Endothelial cell of umbilical vein (primary cell): Measurements from ENCODE around the gene TMOD2. TPM values are rescaled to one million over a fixed set of nuclear protein-coding genes. Genes with fewer than 3 reads are reported as not detected.

Experiments used
- BruUV-seq: library from RNA; stranded (reverse); fragments of 400-500 nt; replicated peaks from 2 replicates; lab custom pipeline; 2021; lab: Mats Ljungman, UMichigan
- CTCF ChIA-PET: fragments of 300-600, 350-600 bp; sonication (Branson Sonifier 250); formaldehyde crosslinking; loops from one replicate; lab custom pipeline; 2021; ENCODE audit warnings: antibody characterized with exemption, inconsistent platforms; lab: Charles Lee
- POLR2A ChIA-PET: fragments of 300-600, 350-600 bp; sonication (Branson Sonifier 250); formaldehyde crosslinking; loops from one replicate; lab custom pipeline; 2021; ENCODE audit warnings: antibody characterized with exemption, inconsistent platforms; lab: Charles Lee
- DNase-seq: peaks from one replicate; pipeline ENCODE4 v3.0.0-alpha.2; 2011; ENCODE audit warnings: low read depth, low spot score
- FAIRE-seq: peaks from 2 replicates; lab custom pipeline; 2011; peaks lifted over from hg19 to GRCh38; lab: Jason Lieb, UNC
- H2AFZ ChIP-seq: 2 replicates; pipeline ENCODE4 v1.6.0; 2012; ENCODE audit warnings: low read depth, low read length, control low read depth, inconsistent platforms
- H3K27ac ChIP-seq: 2 replicates; pipeline ENCODE4 v1.5.1; 2011; ENCODE audit warnings: low read depth, mild to moderate bottlenecking, control low read depth, low read length, moderate library complexity; ENCODE audit not compliant: insufficient read depth
- H3K27me3 ChIP-seq, 2 experiments: 2 replicates each; pipeline versions ENCODE4 v1.6.0 to v1.6.1; 2011; ENCODE audit warnings: low read length in 2 of 2, mixed read lengths in 1 of 2; ENCODE audit not compliant: control insufficient read depth in 2 of 2, insufficient read depth in 2 of 2
- H3K36me3 ChIP-seq, 2 experiments: 2 replicates in 1 of 2; 3 replicates in 1 of 2; pipeline ENCODE4 v1.5.1; 2011; ENCODE audit warnings: low read length in 2 of 2, mild to moderate bottlenecking in 1 of 2, moderate library complexity in 1 of 2; ENCODE audit not compliant: control insufficient read depth in 2 of 2, insufficient read depth in 2 of 2; ENCODE audit errors: extremely low read depth in 1 of 2
- H3K4me1 ChIP-seq: 3 replicates; pipeline ENCODE4 v1.5.1; 2011; ENCODE audit warnings: mild to moderate bottlenecking, low read length; ENCODE audit not compliant: control insufficient read depth, insufficient read depth; ENCODE audit errors: extremely low read depth
- H3K4me2 ChIP-seq: 2 replicates; pipeline ENCODE4 v1.6.1; 2011; ENCODE audit warnings: low read length, control low read depth, mixed read lengths; ENCODE audit not compliant: insufficient read depth
- H3K4me3 ChIP-seq, 3 experiments: fragments of 200-600 bp in 1 of 3; sonication (generic), shearing (Covaris generic) in 1 of 3; replicated peaks in 1 of 3; 2 replicates each; pipeline ENCODE4 v1.5.1; 2011 to 2016; ENCODE audit warnings: control low read depth in 3 of 3, low read length in 3 of 3, mild to moderate bottlenecking in 2 of 3, inconsistent platforms in 1 of 3, low read depth in 1 of 3, moderate library complexity in 1 of 3; ENCODE audit not compliant: insufficient read depth in 1 of 3
- H3K79me2 ChIP-seq: 2 replicates; pipeline ENCODE4 v1.6.0; 2012; ENCODE audit warnings: low read length, inconsistent platforms; ENCODE audit not compliant: control insufficient read depth, insufficient read depth
- H3K9ac ChIP-seq: replicated peaks from 2 replicates; pipeline ENCODE3; 2011; ENCODE audit warnings: low read length, control low read depth; ENCODE audit not compliant: insufficient read depth; ENCODE audit errors: extremely low read depth
- H3K9me1 ChIP-seq: replicated peaks from 3 replicates; pipeline ENCODE4 v1.6.0; 2011; ENCODE audit warnings: mild to moderate bottlenecking, low read length; ENCODE audit not compliant: control insufficient read depth, insufficient read depth; ENCODE audit errors: extremely low read depth
- H3K9me3 ChIP-seq: replicated peaks from 2 replicates; pipeline ENCODE4 v1.5.1; 2012; ENCODE audit warnings: low read length, inconsistent platforms; ENCODE audit not compliant: control insufficient read depth, insufficient read depth
- H4K20me1 ChIP-seq: replicated peaks from 2 replicates; pipeline ENCODE3; 2011; ENCODE audit warnings: mild to moderate bottlenecking, low read length; ENCODE audit not compliant: control insufficient read depth, insufficient read depth; ENCODE audit errors: extremely low read depth
- EZH2 ChIP-seq: IDR thresholded peaks from 2 replicates; pipeline ENCODE4 v1.6.1; 2012; ENCODE audit warnings: borderline replicate concordance, low read depth, mild to moderate bottlenecking, moderate library complexity, low read length, inconsistent platforms; ENCODE audit not compliant: severe bottlenecking
- FOS ChIP-seq: IDR thresholded peaks from 2 replicates; pipeline ENCODE4 v1.6.1; 2011; ENCODE audit warnings: mild to moderate bottlenecking, low read length, moderate library complexity, borderline replicate concordance; ENCODE audit not compliant: insufficient read depth
- GATA2 ChIP-seq: IDR thresholded peaks from 2 replicates; pipeline ENCODE4 v1.7.0; 2011; ENCODE audit warnings: low read depth, mild to moderate bottlenecking, moderate library complexity, mixed read lengths, low read length; ENCODE audit not compliant: insufficient read length, insufficient read depth
- JUN ChIP-seq: IDR thresholded peaks from 2 replicates; pipeline ENCODE4 v1.6.1; 2011; ENCODE audit warnings: borderline replicate concordance, low read depth; ENCODE audit not compliant: insufficient read length, insufficient read depth
- MYC ChIP-seq: IDR thresholded peaks from one replicate; pipeline ENCODE4 v1.6.1; 2011; ENCODE audit warnings: mild to moderate bottlenecking, low read depth, low read length
- POLR2A ChIP-seq: IDR thresholded peaks from 2 replicates; pipeline ENCODE4 v1.6.1; 2012; ENCODE audit warnings: low read depth, mild to moderate bottlenecking, control low read depth, low read length
- POLR2AphosphoS5 ChIP-seq: IDR thresholded peaks from 2 replicates; pipeline ENCODE4 v1.6.1; 2012; ENCODE audit warnings: low read depth, mild to moderate bottlenecking, control low read depth, low read length, moderate library complexity; ENCODE audit not compliant: insufficient read depth
- dilution Hi-C: fragments of 300-500 bp; cut with MboI; formaldehyde crosslinking; loops from one replicate; pipeline ENCODE4 v1.15.0; 2019; ENCODE audit warnings: low sequenced_read_pairs; ENCODE audit not compliant: extremely low pct_ligation_motif_present
- intact Hi-C: fragments of 100-400 bp; cut with micrococcal nuclease; formaldehyde crosslinking; loops from one replicate; pipeline ENCODE4 v1.10.0; 2022
- polyA plus RNA-seq, 4 experiments: library from polyadenylated mRNA; depleted of rRNA in 3 of 4; stranded (reverse) in 3 of 4; unstranded in 1 of 4; fragments of >200 nt; gene quantifications; 2 replicates each; pipeline versions ENCODE4 v1.2.1 to v1.2.3, GENCODE V29; 2011 to 2012; ENCODE audit warnings: missing spikeins in 1 of 4
- total RNA-seq: library from RNA; stranded (reverse); gene quantifications from 2 replicates; pipeline ENCODE4 v1.2.3, GENCODE V29; 2021
- TF ChIP-seq, protein P1 (sequence below), 2 donors: IDR thresholded peaks; 1 replicate in 1 of 2; 2 replicates in 1 of 2; pipeline ENCODE4 v1.5.1; 2011; ENCODE audit warnings: low read length in 2 of 2, mild to moderate bottlenecking in 2 of 2, moderate library complexity in 2 of 2, control low read depth in 1 of 2, inconsistent platforms in 1 of 2, low read depth in 1 of 2; ENCODE audit not compliant: insufficient read depth in 1 of 2; ENCODE audit errors: extremely low read depth in 1 of 2
- TF ChIP-seq, protein P2 (sequence below): IDR thresholded peaks from 2 replicates; pipeline ENCODE4 v1.6.1; 2011; ENCODE audit not compliant: insufficient read depth, insufficient read length

TMOD2 gene
- total and polyA plus RNA-seq, 2 donors (not counting 3 experiments of a cell fraction or from before 2014, with no cell fraction given): 0.46 to 2.7 TPM

DNA sequence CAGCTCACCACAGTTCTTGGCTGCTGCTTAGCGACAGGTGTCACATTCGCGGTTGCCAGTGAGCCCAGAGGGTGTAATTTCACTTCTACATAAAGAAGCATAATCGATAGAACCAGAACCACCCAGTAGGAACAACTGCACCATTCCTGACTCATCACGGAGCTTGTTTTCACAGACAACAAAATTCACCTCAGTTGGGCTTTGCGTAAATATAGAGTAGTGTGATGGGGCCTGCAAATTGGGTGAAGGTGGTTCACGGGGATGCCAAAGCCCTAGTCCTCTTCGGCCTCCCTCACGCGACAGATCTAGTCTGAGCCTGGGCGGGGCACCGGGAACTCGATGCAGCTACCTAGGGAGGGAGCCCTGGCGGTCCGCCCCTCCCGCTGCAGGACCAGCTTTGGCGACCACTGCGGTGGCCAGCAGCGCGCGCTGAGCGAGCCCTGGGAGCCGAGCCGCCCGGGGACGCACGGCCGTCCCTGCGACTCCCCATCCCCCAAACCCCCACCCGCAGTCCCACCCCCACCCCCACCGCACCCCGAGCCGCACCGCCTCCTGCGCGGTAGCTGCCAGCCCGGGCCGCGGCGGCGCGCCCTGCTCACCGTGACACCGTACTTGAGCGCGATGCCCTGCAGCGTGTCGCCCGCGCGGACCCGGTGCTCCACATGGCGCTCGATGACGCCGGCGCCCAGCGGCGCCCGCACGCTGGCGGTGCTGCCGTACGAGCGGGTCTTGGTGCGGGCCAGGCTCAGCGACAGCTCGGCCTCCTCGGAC is 14.5 kb upstream of the TMOD2 start:
- ChIA-PET CTCF (interaction anchor here (1.1 to 3.2 kb wide), 6 partner anchors 8 to 200 kb away, joined by 3 to 34 read pairs (median 6); partner anchors contain the start of gene SCG3), POLR2A (interaction anchor here (0.6 to 0.7 kb wide), 2 partner anchors 11 to 303 kb away, joined by 4 read pairs; no protein-coding TSS in a partner anchor)
- Histone ChIP-seq H3K9ac (peak overlapping the region; percentile 44), H3K4me2 (peak overlapping the region; percentile 85), H4K20me1 (no peaks in the 10 kb centered on the region), H3K27me3 (no peaks in the 10 kb centered on the region), H3K9me3 (no peaks in the 10 kb centered on the region), H3K4me1 (peaks cover 3% of the 10 kb centered on the region), H3K36me3 (no peaks in the 10 kb centered on the region), H3K79me2 (no peaks in the 10 kb centered on the region), H3K4me3 (peak overlapping the region; percentile 40 to 59 (median 52)), H3K9me1 (no peaks in the 10 kb centered on the region), H3K27ac (no peak overlapping the region), H2AFZ (peak overlapping the region; percentile 95)
- no peak for TF ChIP-seq FOS
- TF ChIP-seq, protein P1, sequence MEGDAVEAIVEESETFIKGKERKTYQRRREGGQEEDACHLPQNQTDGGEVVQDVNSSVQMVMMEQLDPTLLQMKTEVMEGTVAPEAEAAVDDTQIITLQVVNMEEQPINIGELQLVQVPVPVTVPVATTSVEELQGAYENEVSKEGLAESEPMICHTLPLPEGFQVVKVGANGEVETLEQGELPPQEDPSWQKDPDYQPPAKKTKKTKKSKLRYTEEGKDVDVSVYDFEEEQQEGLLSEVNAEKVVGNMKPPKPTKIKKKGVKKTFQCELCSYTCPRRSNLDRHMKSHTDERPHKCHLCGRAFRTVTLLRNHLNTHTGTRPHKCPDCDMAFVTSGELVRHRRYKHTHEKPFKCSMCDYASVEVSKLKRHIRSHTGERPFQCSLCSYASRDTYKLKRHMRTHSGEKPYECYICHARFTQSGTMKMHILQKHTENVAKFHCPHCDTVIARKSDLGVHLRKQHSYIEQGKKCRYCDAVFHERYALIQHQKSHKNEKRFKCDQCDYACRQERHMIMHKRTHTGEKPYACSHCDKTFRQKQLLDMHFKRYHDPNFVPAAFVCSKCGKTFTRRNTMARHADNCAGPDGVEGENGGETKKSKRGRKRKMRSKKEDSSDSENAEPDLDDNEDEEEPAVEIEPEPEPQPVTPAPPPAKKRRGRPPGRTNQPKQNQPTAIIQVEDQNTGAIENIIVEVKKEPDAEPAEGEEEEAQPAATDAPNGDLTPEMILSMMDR (IDR thresholded peaks at IDR 0.05; ENCODE audit: extremely low read depth in 1 of 2, insufficient read depth in 1 of 2, low read depth in 1 of 2, low read length in 2 of 2): no peak
- TF ChIP-seq POLR2AphosphoS5: no peak
- TF ChIP-seq EZH2: no peak
- no peak for TF ChIP-seq MYC
- TF ChIP-seq, protein P2, sequence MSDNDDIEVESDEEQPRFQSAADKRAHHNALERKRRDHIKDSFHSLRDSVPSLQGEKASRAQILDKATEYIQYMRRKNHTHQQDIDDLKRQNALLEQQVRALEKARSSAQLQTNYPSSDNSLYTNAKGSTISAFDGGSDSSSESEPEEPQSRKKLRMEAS: no peak
- no peak for TF ChIP-seq JUN
- TF ChIP-seq GATA2: no peak
- TF ChIP-seq POLR2A: no peak
- dilution Hi-C loops (no loop called here), intact Hi-C loops (loop anchor here (1.0 to 5.0 kb wide), 2 partner anchors 16 to 40 kb away; no protein-coding TSS in a partner anchor)
- FAIRE-seq: peak; percentile 35
- no TSS peak for BruUV-seq
- DNase-seq: peak; percentile 23
